Measurements from ENCODE around the gene GLI3.

DNA sequence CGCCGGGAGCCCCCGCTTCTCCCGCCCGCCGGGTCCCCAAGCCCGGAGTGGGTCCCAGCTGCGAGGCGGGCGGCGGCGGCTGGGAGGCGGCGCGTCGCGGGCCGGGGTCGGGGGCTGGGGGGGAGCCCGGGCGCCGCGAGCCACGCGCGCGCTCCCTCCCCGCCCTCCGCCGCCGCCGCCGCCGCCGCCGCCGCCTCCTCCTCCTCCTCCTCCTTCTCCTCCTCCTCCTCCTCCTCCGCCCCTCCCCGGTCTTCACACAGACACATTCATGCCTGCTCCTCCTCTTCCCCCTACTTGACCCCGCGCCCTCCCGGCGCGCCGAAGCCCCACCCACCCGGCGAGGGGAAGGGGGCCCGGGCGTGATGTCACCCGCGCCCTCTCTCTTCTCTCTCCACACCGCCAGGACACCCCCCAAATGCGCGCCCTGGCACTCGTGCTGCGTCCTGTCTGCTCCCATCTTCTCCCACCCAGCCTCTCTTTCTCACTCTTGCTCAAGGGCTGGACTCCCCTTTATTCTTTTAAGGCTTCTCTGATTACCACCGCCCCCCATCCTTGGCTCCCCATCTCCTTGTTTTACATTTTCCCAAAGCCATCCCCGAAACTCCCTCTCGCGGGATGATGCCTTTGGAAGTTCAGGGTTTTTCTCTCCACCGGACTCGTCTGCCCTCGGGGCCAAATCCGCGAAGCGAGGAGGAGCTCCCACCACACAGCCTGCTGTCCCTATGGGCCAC lies 967 bp upstream of the GLI3 start:
- TF ChIP-seq, protein P1, sequence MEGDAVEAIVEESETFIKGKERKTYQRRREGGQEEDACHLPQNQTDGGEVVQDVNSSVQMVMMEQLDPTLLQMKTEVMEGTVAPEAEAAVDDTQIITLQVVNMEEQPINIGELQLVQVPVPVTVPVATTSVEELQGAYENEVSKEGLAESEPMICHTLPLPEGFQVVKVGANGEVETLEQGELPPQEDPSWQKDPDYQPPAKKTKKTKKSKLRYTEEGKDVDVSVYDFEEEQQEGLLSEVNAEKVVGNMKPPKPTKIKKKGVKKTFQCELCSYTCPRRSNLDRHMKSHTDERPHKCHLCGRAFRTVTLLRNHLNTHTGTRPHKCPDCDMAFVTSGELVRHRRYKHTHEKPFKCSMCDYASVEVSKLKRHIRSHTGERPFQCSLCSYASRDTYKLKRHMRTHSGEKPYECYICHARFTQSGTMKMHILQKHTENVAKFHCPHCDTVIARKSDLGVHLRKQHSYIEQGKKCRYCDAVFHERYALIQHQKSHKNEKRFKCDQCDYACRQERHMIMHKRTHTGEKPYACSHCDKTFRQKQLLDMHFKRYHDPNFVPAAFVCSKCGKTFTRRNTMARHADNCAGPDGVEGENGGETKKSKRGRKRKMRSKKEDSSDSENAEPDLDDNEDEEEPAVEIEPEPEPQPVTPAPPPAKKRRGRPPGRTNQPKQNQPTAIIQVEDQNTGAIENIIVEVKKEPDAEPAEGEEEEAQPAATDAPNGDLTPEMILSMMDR (conservative IDR thresholded peaks at IDR 0.05 in 1 of 2, IDR thresholded peaks at IDR 0.05 in 1 of 2; ENCODE audit: low read depth in 1 of 2, low read length in 2 of 2): no peak
- TF ChIP-seq EZH2 (IDR thresholded peaks at IDR 0.05; ENCODE audit: low read length, missing control alignments): no peak

Measured in fibroblast of lung (primary cell).